AG09309 (cell line): ENCODE data around the gene ANKRD66.

Experiments used
- DNase-seq: peaks from one replicate; pipeline ENCODE4 v3.0.0-alpha.2; 2010; ENCODE audit warnings: low read depth
- H3K4me3 ChIP-seq: 2 replicates; pipeline ENCODE4 v1.5.1; 2011; ENCODE audit warnings: mild to moderate bottlenecking, low read depth, low read length, moderate library complexity; ENCODE audit not compliant: control insufficient read depth
- TF ChIP-seq, protein P1 (sequence below): IDR thresholded peaks from 2 replicates; pipeline ENCODE4 v1.5.1; 2011; ENCODE audit warnings: mild to moderate bottlenecking, low read depth, low read length, inconsistent platforms; ENCODE audit not compliant: insufficient read depth, control insufficient read depth; ENCODE audit errors: missing control alignments

The ANKRD66 gene

DNA sequence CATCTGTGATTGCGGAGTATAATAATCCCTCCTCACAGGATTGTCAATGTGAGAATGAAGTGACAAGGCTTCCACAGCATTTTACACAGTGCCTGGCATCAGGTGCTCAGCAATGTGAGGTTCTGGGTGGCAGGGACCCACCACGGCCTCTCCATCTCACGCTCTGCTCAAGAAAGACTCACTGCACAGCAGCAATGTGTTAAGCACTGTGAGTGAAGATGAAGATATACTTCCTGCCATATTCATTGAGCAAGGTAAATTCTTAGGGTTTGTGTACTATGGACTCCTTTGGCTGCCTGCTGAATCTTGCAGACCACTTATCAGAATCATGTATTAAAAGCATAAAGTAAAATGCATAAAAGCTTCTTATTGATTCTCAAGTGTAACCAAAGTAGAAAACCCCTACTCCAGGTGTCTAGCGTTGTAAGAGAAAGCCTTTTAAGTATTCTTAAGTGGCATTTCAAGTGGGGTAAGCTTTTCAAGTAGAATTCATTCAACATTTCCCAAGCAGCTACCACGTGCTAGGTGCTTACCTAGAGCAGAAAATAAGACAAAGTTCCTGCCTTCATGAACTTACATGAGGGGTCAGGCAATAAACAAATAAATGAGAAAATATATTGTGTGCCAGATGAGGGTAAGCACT lies 29.5 kb downstream of the ANKRD66 start:
- TF ChIP-seq, protein P1, sequence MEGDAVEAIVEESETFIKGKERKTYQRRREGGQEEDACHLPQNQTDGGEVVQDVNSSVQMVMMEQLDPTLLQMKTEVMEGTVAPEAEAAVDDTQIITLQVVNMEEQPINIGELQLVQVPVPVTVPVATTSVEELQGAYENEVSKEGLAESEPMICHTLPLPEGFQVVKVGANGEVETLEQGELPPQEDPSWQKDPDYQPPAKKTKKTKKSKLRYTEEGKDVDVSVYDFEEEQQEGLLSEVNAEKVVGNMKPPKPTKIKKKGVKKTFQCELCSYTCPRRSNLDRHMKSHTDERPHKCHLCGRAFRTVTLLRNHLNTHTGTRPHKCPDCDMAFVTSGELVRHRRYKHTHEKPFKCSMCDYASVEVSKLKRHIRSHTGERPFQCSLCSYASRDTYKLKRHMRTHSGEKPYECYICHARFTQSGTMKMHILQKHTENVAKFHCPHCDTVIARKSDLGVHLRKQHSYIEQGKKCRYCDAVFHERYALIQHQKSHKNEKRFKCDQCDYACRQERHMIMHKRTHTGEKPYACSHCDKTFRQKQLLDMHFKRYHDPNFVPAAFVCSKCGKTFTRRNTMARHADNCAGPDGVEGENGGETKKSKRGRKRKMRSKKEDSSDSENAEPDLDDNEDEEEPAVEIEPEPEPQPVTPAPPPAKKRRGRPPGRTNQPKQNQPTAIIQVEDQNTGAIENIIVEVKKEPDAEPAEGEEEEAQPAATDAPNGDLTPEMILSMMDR, result no peak
- DNase-seq, result no peak
- no peak overlapping the region for H3K4me3 ChIP-seq

DNA sequence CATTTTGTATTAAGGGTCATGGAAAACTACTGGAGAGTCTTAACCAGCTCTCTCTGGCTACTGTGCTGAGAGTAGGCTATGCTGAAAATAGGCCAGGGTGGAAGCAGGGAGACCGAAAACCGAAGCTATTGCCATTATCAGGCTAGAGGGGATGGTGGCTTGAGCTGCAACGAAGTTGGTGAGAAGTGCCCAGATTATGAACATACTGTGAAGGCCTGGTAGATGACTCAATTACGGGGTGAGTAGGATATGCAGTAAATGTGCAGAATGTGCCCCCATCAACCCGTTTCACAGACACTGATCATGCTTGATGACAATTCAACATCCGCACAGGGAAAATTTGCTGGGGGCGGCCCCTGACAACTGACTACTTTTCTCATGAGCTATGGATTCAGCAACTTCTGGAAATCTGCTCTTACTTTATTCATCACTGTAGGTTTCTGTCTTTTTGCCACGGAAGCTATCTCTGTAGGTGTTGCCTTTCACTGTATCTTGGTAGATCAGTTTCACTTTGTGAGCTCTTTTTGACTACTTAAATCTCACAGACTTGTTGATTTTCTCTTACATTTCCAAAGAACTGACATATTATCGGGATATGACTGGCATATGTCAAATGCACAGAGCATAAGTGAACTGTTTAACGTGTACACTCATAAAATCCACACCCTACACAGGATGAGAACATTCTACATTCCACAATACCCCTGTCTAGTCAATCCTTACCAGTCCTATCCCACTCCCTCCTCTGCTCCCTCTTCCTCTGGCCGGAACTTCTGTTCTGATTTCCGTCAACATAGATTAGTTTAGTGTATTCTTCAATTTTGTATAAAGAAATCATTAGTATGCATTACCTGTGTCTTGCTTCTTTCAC lies 31.0 kb downstream of the ANKRD66 start:
- DNase-seq, result no peak
- H3K4me3 ChIP-seq, result no peak overlapping the region
- TF ChIP-seq, protein P1, result no peak

GRCh38 chr6:46781478-46782378 lies 35.0 kb downstream of the ANKRD66 start:
- TF ChIP-seq, protein P1, result peak; percentile 72
- H3K4me3 ChIP-seq, result no peak overlapping the region
- peak; percentile 20 for DNase-seq

DNA sequence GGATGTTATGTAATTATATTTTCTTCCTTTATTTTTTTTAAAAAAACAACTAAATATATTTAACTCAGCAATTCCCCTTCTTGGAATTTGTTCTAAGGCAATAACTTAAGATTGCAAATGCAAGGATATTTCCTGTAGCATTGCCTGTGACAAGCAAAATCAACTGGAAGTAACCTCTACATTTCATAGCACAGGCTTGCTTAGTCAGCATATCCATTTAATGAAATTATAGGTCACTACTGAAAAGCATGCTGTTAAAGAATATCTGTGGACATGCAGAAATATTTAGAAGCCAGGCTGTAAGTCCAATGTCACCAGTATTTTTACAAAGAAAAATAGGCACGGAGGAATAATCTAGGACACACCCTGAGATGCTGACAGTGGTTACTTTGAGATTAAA lies 37.8 kb downstream of the ANKRD66 start:
- TF ChIP-seq, protein P1, result no peak
- DNase-seq, result no peak

GRCh38 chr6:46787871-46788540 lies 41.3 kb downstream of the ANKRD66 start:
- DNase-seq, result no peak
- no peak overlapping the region for H3K4me3 ChIP-seq
- TF ChIP-seq, protein P1, result no peak

More for the DNA sequence above, 37.8 kb downstream of the ANKRD66 start:
- H3K4me3 ChIP-seq, result no peak overlapping the region

GRCh38 chr6:46788791-46789190 lies 42.1 kb downstream of the ANKRD66 start:
- TF ChIP-seq, protein P1, result no peak
- no peak for DNase-seq
- H3K4me3 ChIP-seq, result no peak overlapping the region
